HG02759 (cell line): ENCODE results near the gene PRSS56.

Source experiments
- ATAC-seq: cut with Tn5 transposase; IDR thresholded peaks from one replicate; pipeline ENCODE4 v1.9.1; 2021; ENCODE audit warnings: mild to moderate bottlenecking, moderate library complexity; ENCODE audit not compliant: unreplicated experiment

Gene PRSS56

GRCh38 chr2:232540441-232541041, 20.4 kb downstream of the PRSS56 start:
- no peak for ATAC-seq

GRCh38 chr2:232541195-232541960, 21.2 kb downstream of the PRSS56 start:
- ATAC-seq, result no peak

GRCh38 chr2:232541961-232542714, 21.9 kb downstream of the PRSS56 start:
- no peak for ATAC-seq

GRCh38 chr2:232542715-232543467, 22.7 kb downstream of the PRSS56 start:
- no peak for ATAC-seq

GRCh38 chr2:232543491-232543890, 23.3 kb downstream of the PRSS56 start:
- no peak for ATAC-seq

GRCh38 chr2:232543928-232544631, 23.9 kb downstream of the PRSS56 start:
- no peak for ATAC-seq

GRCh38 chr2:232544674-232545073, 24.5 kb downstream of the PRSS56 start:
- no peak for ATAC-seq

- no peak for ATAC-seq
Measured at GRCh38 chr2:232545511-232546375, 25.6 kb downstream of the PRSS56 start.

GRCh38 chr2:232547991-232548390, 27.8 kb downstream of the PRSS56 start:
- ATAC-seq, result no peak

GRCh38 chr2:232549655-232550353, 29.6 kb downstream of the PRSS56 start:
- no peak for ATAC-seq

GRCh38 chr2:232550354-232551249, 30.4 kb downstream of the PRSS56 start, which contains the start of the genes EIF4E2 and TIGD1:
Gene EIF4E2, plus strand, starts transcription at chr2:232550689. Its CDS starts 36 bp downstream, at chr2:232550725.
Gene TIGD1, minus strand, starts transcription at chr2:232550557. Its CDS starts 675 bp downstream, at chr2:232549882.
- ATAC-seq, result peak; percentile 96

GRCh38 chr2:232551250-232551638, 31.1 kb downstream of the PRSS56 start:
- no peak for ATAC-seq

- no peak for ATAC-seq
Measured at GRCh38 chr2:232551776-232552175, 31.6 kb downstream of the PRSS56 start.

- ATAC-seq, result no peak
Measured at GRCh38 chr2:232556426-232556825, 36.2 kb downstream of the PRSS56 start.

- ATAC-seq, result no peak
Measured at GRCh38 chr2:232562515-232563151, 42.4 kb downstream of the PRSS56 start.

- no peak for ATAC-seq
Measured at GRCh38 chr2:232563580-232563979, 43.4 kb downstream of the PRSS56 start.

GRCh38 chr2:232567721-232568120, 47.5 kb downstream of the PRSS56 start:
- ATAC-seq, result no peak
